Liver (tissue), 9 donors: ENCODE data around the gene CHRM1. TPM values are rescaled to one million over a fixed set of nuclear protein-coding genes. Genes with fewer than 3 reads are reported as not detected.
A peak's percentile ranks its signal among the peaks of the same experiment; 100 is the strongest.

Source experiments
- DNase-seq: peaks from one replicate; pipeline ENCODE4 v3.0.0-alpha.2; 2017; ENCODE audit warnings: low spot score
- H3K27ac ChIP-seq, 2 donors: one replicate each; pipeline ENCODE4 v1.7.0; 2013; ENCODE audit warnings: inconsistent platforms in 2 of 2, low read length in 2 of 2, control low read depth in 1 of 2, low read depth in 1 of 2, mild to moderate bottlenecking in 1 of 2
- H3K27me3 ChIP-seq, 4 donors: one replicate each; pipeline versions ENCODE4 v1.6.1 to v1.7.0; 2013; ENCODE audit warnings: low read length in 3 of 4, inconsistent platforms in 1 of 4, mild to moderate bottlenecking in 1 of 4, moderate library complexity in 1 of 4; ENCODE audit not compliant: control insufficient read depth in 4 of 4, insufficient read depth in 4 of 4
- H3K36me3 ChIP-seq, 4 donors: one replicate each; pipeline versions ENCODE4 v1.6.1 to v1.7.0; 2013; ENCODE audit warnings: low read length in 3 of 4, mild to moderate bottlenecking in 3 of 4, low read depth in 1 of 4, moderate library complexity in 1 of 4; ENCODE audit not compliant: control insufficient read depth in 4 of 4, insufficient read depth in 3 of 4
- H3K4me1 ChIP-seq, 4 donors: one replicate each; pipeline versions ENCODE4 v1.6.1 to v1.7.0; 2013; ENCODE audit warnings: low read length in 3 of 4, mild to moderate bottlenecking in 3 of 4, moderate library complexity in 1 of 4; ENCODE audit not compliant: control insufficient read depth in 4 of 4, insufficient read depth in 4 of 4
- H3K4me3 ChIP-seq, 3 donors: one replicate each; pipeline versions ENCODE4 v1.6.1 to v1.7.0; 2013; ENCODE audit warnings: low read length in 3 of 3, control low read depth in 1 of 3, low read depth in 1 of 3, mild to moderate bottlenecking in 1 of 3
- H3K9ac ChIP-seq, 2 donors: one replicate each; pipeline ENCODE4 v1.7.0; 2013; ENCODE audit warnings: low read length in 2 of 2, mild to moderate bottlenecking in 2 of 2, moderate library complexity in 2 of 2, control low read depth in 1 of 2, low read depth in 1 of 2
- H3K9me3 ChIP-seq, 4 donors: one replicate each; pipeline versions ENCODE4 v1.6.1 to v1.7.0; 2013; ENCODE audit warnings: low read length in 3 of 4; ENCODE audit not compliant: control insufficient read depth in 4 of 4
- EGR1 ChIP-seq, 2 donors: IDR thresholded peaks; 2 replicates each; pipeline ENCODE4 v1.6.1; 2016 to 2018; ENCODE audit warnings: antibody characterized with exemption in 2 of 2, low read depth in 2 of 2
- FOXA1 ChIP-seq: IDR thresholded peaks from 2 replicates; pipeline ENCODE4 v1.6.1; 2016; ENCODE audit warnings: antibody characterized with exemption
- FOXA2 ChIP-seq: IDR thresholded peaks from 2 replicates; pipeline ENCODE4 v1.6.1; 2016; ENCODE audit warnings: antibody characterized with exemption
- GABPA ChIP-seq, 2 donors: IDR thresholded peaks in 1 of 2; conservative IDR thresholded peaks in 1 of 2; 2 replicates each; pipeline ENCODE4 v1.6.1; 2016; ENCODE audit warnings: antibody characterized with exemption in 2 of 2, mild to moderate bottlenecking in 1 of 2, moderate library complexity in 1 of 2
- HNF4A ChIP-seq, 2 donors: conservative IDR thresholded peaks; 2 replicates each; pipeline ENCODE4 v1.6.1; 2016; ENCODE audit warnings: antibody characterized with exemption in 2 of 2, mild to moderate bottlenecking in 2 of 2
- HNF4G ChIP-seq: IDR thresholded peaks from 2 replicates; pipeline ENCODE4 v1.6.1; 2016; ENCODE audit warnings: antibody characterized with exemption
- JUND ChIP-seq, 2 donors: IDR thresholded peaks; 2 replicates each; pipeline ENCODE4 v1.6.1; 2016; ENCODE audit warnings: antibody characterized with exemption in 2 of 2
- NR2F2 ChIP-seq: IDR thresholded peaks from 2 replicates; pipeline ENCODE4 v1.6.1; 2016; ENCODE audit warnings: antibody characterized with exemption
- RAD21 ChIP-seq, 2 donors: IDR thresholded peaks; 2 replicates each; pipeline ENCODE4 v1.6.1; 2016; ENCODE audit warnings: antibody characterized with exemption in 2 of 2, mild to moderate bottlenecking in 2 of 2
- RXRA ChIP-seq, 2 donors: IDR thresholded peaks; 2 replicates each; pipeline ENCODE4 v1.6.1; 2017 to 2018; ENCODE audit warnings: antibody characterized with exemption in 2 of 2, mild to moderate bottlenecking in 1 of 2
- SP1 ChIP-seq: IDR thresholded peaks from 2 replicates; pipeline ENCODE4 v1.6.1; 2018; ENCODE audit warnings: antibody characterized with exemption, mild to moderate bottlenecking
- TAF1 ChIP-seq: conservative IDR thresholded peaks from 2 replicates; pipeline ENCODE4 v1.6.1; 2016; ENCODE audit warnings: antibody characterized with exemption, mild to moderate bottlenecking
- YY1 ChIP-seq: IDR thresholded peaks from 2 replicates; pipeline ENCODE4 v1.6.1; 2016; ENCODE audit warnings: antibody characterized with exemption, mild to moderate bottlenecking
- WGBS: extraction: QIAGEN DNeasy Blood & Tissue Kit; methylation state at CpG from one replicate; pipeline ENCODE4 v1.1.7; 2013; 5-methylcytosine and 5-hydroxymethylcytosine counted together
- polyA plus RNA-seq, 2 donors: library from polyadenylated mRNA; stranded (reverse) in 1 of 2; unstranded in 1 of 2; fragments of 200-250 nt in 1 of 2; fragments of >200 nt in 1 of 2; fragmentation: Nextera tagmentation in 1 of 2; extraction: Ambion mirVana in 1 of 2; gene quantifications; one replicate each; pipeline versions ENCODE4 v1.2.1 to v1.2.3, GENCODE V29; 2013 to 2015
- total RNA-seq, 2 donors: library from RNA; depleted of rRNA; stranded (reverse); fragments of >200 nt; gene quantifications; one replicate each; pipeline ENCODE4 v1.2.3, GENCODE V29; 2014
- TF ChIP-seq, protein P1 (sequence below): IDR thresholded peaks from 2 replicates; pipeline ENCODE4 v1.6.1; 2016; ENCODE audit warnings: antibody characterized with exemption
- TF ChIP-seq, protein P2 (sequence below): IDR thresholded peaks from 2 replicates; pipeline ENCODE4 v1.6.1; 2016; ENCODE audit warnings: antibody characterized with exemption, mild to moderate bottlenecking
- TF ChIP-seq, protein P3 (sequence below): IDR thresholded peaks from 2 replicates; pipeline ENCODE4 v1.6.1; 2016; ENCODE audit warnings: antibody characterized with exemption
- TF ChIP-seq, protein P4 (sequence below): IDR thresholded peaks from 2 replicates; pipeline ENCODE4 v1.6.1; 2016; ENCODE audit warnings: antibody characterized with exemption
- TF ChIP-seq, protein P5 (sequence below): fragments of 150-350 bp; IDR thresholded peaks from 2 replicates; pipeline ENCODE4 v1.5.1; 2017; ENCODE audit warnings: improper control_type of control experiment, low read depth, low read length; ENCODE audit not compliant: missing input control
- donor health status: healthy.
- donor health status: healthy.
- donor health status: healthy.
- donor health status: healthy.
- donor health status: healthy.

The CHRM1 gene
- total and polyA plus RNA-seq, 4 donors, result not detected

DNA sequence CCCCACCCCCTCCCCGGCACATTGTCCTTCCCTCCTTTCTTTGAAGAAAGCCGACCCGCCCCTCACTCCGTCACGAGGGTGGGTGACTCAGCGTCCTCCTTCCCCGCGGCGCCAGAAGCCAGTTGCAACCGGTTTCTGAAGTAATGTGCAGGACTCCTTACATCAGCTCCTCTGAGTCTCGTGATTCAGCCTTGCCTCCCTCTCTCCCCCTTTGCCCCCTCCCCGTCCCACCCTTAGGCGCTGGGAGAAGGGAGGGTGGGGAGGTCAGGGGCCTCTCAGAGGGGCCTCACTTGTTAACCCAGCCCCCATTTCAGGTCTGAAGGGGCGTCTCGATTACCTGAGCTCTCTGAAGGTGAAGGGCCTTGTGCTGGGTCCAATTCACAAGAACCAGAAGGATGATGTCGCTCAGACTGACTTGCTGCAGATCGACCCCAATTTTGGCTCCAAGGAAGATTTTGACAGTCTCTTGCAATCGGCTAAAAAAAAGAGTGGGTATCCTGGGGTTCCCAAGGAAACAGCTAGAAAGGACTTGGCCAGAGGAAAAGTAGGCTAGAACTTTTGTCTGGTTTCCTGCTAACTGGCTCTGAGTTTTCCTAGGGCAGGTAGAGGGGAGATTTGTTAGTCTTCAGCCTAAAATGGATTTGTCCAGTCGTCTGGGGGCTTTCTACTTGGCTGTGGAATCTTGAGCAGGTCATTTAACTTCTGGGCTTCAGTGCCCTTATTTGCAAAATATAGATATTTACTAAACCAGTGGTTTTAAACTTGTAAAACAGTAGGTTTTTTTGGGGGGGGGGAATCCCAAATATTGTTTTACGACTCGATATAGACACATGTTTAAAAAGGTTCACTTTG, 39.4 kb downstream of the CHRM1 start:
- peak overlapping the region; percentile 97 to 98 for H3K9ac ChIP-seq
- TF ChIP-seq, protein P1, sequence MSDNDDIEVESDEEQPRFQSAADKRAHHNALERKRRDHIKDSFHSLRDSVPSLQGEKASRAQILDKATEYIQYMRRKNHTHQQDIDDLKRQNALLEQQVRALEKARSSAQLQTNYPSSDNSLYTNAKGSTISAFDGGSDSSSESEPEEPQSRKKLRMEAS, result no peak
- TF ChIP-seq SP1, result no peak
- peak; percentile 44 to 89 for TF ChIP-seq JUND (IDR thresholded peaks at IDR 0.05)
- no peak for TF ChIP-seq RAD21 (IDR thresholded peaks at IDR 0.05)
- no peaks in the 10 kb centered on the region for H3K27me3 ChIP-seq
- 8% methylated on average over 21 of the region's 21 CpGs for WGBS
- H3K4me3 ChIP-seq, result peak overlapping the region; percentile 86 to 99 (median 88)
- H3K36me3 ChIP-seq, result peaks cover 8 to 40% (median 35%) of the 10 kb centered on the region in 4 donors
- peak overlapping the region; percentile 95 to 96 for H3K27ac ChIP-seq
- DNase-seq, result peak; percentile 87
- no peaks in the 10 kb centered on the region for H3K9me3 ChIP-seq
- peaks cover 0 to 33% (median 29%) of the 10 kb centered on the region in 4 donors for H3K4me1 ChIP-seq

DNA sequence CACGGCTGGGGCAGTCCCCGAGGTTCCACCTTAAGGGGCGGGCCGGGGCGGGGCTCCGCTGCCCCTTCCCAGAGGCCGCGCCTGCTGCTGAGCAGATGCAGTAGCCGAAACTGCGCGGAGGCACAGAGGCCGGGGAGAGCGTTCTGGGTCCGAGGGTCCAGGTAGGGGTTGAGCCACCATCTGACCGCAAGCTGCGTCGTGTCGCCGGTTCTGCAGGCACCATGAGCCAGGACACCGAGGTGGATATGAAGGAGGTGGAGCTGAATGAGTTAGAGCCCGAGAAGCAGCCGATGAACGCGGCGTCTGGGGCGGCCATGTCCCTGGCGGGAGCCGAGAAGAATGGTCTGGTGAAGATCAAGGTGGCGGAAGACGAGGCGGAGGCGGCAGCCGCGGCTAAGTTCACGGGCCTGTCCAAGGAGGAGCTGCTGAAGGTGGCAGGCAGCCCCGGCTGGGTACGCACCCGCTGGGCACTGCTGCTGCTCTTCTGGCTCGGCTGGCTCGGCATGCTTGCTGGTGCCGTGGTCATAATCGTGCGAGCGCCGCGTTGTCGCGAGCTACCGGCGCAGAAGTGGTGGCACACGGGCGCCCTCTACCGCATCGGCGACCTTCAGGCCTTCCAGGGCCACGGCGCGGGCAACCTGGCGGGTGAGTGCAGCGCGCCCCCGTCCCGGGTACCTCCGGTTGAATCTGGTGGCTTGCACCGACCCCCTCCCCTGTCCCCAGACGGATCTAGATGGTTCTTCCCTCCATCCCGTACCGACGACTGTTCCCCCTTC, 40.2 kb downstream of the CHRM1 start, which contains the start of gene SLC3A2:
Gene SLC3A2, plus strand, starts transcription at position 94 of the 776 bp plus-strand sequence. Its CDS starts 128 bp downstream, at position 222.
- Histone ChIP-seq H3K4me1 (peaks cover 0 to 36% (median 30%) of the 10 kb centered on the region in 4 donors), H3K9me3 (no peaks in the 10 kb centered on the region), H3K4me3 (peak within 1 kb of the TSS; percentile 86 to 99 (median 88)), H3K27me3 (no peaks in the 10 kb centered on the region), H3K36me3 (peaks cover 4 to 33% (median 28%) of the 10 kb centered on the region in 4 donors), H3K27ac (peak within 1 kb of the TSS; percentile 95 to 96), H3K9ac (peak within 1 kb of the TSS; percentile 97 to 98)
- DNase-seq, result peak; percentile 93
- peak; percentile 15 to 20 for TF ChIP-seq RXRA (IDR thresholded peaks at IDR 0.05)
- TF ChIP-seq FOXA1, result no peak
- TF ChIP-seq, protein P1, result no peak
- no peak for TF ChIP-seq NR2F2
- TF ChIP-seq, protein P2, sequence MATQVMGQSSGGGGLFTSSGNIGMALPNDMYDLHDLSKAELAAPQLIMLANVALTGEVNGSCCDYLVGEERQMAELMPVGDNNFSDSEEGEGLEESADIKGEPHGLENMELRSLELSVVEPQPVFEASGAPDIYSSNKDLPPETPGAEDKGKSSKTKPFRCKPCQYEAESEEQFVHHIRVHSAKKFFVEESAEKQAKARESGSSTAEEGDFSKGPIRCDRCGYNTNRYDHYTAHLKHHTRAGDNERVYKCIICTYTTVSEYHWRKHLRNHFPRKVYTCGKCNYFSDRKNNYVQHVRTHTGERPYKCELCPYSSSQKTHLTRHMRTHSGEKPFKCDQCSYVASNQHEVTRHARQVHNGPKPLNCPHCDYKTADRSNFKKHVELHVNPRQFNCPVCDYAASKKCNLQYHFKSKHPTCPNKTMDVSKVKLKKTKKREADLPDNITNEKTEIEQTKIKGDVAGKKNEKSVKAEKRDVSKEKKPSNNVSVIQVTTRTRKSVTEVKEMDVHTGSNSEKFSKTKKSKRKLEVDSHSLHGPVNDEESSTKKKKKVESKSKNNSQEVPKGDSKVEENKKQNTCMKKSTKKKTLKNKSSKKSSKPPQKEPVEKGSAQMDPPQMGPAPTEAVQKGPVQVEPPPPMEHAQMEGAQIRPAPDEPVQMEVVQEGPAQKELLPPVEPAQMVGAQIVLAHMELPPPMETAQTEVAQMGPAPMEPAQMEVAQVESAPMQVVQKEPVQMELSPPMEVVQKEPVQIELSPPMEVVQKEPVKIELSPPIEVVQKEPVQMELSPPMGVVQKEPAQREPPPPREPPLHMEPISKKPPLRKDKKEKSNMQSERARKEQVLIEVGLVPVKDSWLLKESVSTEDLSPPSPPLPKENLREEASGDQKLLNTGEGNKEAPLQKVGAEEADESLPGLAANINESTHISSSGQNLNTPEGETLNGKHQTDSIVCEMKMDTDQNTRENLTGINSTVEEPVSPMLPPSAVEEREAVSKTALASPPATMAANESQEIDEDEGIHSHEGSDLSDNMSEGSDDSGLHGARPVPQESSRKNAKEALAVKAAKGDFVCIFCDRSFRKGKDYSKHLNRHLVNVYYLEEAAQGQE, result peak; percentile 93
- TF ChIP-seq, protein P3, sequence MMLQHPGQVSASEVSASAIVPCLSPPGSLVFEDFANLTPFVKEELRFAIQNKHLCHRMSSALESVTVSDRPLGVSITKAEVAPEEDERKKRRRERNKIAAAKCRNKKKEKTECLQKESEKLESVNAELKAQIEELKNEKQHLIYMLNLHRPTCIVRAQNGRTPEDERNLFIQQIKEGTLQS, result no peak
- TF ChIP-seq TAF1, result peak; percentile 89
- TF ChIP-seq HNF4A (conservative IDR thresholded peaks at IDR 0.05), result peak; percentile 55 to 60
- peak; percentile 65 for TF ChIP-seq SP1
- TF ChIP-seq HNF4G, result no peak
- TF ChIP-seq, protein P4, sequence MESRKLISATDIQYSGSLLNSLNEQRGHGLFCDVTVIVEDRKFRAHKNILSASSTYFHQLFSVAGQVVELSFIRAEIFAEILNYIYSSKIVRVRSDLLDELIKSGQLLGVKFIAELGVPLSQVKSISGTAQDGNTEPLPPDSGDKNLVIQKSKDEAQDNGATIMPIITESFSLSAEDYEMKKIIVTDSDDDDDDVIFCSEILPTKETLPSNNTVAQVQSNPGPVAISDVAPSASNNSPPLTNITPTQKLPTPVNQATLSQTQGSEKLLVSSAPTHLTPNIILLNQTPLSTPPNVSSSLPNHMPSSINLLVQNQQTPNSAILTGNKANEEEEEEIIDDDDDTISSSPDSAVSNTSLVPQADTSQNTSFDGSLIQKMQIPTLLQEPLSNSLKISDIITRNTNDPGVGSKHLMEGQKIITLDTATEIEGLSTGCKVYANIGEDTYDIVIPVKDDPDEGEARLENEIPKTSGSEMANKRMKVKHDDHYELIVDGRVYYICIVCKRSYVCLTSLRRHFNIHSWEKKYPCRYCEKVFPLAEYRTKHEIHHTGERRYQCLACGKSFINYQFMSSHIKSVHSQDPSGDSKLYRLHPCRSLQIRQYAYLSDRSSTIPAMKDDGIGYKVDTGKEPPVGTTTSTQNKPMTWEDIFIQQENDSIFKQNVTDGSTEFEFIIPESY, result peak; percentile 24
- no peak for TF ChIP-seq FOXA2
- peak in 1 of 2 donors; percentile 59 for TF ChIP-seq GABPA (IDR thresholded peaks at IDR 0.05 in 1 of 2, conservative IDR thresholded peaks at IDR 0.05 in 1 of 2)
- peak; percentile 96 for TF ChIP-seq YY1
- TF ChIP-seq EGR1 (IDR thresholded peaks at IDR 0.05; ENCODE audit: low read depth in 2 of 2), result peak in 1 of 2 donors; percentile 93
- peak; percentile 67 to 73 for TF ChIP-seq RAD21 (IDR thresholded peaks at IDR 0.05)
- TF ChIP-seq, protein P5, sequence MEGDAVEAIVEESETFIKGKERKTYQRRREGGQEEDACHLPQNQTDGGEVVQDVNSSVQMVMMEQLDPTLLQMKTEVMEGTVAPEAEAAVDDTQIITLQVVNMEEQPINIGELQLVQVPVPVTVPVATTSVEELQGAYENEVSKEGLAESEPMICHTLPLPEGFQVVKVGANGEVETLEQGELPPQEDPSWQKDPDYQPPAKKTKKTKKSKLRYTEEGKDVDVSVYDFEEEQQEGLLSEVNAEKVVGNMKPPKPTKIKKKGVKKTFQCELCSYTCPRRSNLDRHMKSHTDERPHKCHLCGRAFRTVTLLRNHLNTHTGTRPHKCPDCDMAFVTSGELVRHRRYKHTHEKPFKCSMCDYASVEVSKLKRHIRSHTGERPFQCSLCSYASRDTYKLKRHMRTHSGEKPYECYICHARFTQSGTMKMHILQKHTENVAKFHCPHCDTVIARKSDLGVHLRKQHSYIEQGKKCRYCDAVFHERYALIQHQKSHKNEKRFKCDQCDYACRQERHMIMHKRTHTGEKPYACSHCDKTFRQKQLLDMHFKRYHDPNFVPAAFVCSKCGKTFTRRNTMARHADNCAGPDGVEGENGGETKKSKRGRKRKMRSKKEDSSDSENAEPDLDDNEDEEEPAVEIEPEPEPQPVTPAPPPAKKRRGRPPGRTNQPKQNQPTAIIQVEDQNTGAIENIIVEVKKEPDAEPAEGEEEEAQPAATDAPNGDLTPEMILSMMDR, result peak; percentile 56
- TF ChIP-seq JUND (IDR thresholded peaks at IDR 0.05), result no peak
- WGBS, result under 1% methylated on average over 69 of the region's 69 CpGs
